ENCODE measurements around the gene MRPL44.

The MRPL44 gene

DNA sequence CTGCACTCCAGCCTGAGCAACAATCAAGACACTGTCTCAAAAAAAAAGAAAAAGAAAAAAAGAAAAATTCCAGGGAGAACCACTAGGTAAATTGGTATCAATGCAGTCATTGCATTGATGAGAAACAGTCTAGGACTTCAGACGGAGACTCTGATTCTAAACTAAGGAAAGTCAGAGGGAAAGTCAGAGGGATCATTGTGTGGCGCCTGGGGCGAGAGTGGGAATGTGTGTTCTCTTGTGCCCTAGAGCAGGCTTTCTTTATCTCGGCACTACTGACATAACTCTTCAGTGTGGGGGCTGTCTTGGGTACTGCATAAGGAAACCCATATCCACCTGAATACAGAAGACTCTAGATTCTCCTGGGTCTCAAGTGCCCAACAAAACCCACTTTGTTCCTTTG, 57.1 kb downstream of the MRPL44 start:
- no peak for DNase-seq

DNA sequence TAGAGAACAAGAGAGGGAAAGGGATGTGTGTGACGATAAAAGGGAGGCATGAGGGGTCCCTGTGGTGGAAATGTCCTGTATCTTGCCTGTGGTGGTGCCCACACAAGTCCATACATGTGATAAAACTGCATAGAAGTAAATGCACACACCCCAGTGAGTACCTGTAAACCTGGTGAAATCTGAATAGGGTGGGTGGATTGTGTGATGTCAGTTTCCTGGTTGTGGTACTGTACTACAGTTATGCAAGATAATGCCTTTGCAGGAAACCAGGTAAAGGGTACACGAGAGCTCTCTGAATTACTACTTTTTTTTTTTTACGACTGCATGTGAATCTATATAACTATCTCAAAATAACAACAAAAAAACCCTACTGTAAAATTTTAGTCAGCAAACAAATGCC, 59.7 kb downstream of the MRPL44 start:
- no peak for DNase-seq
